Aorta (tissue), 5 donors: ENCODE data around the gene PLA2R1. TPM values are rescaled to one million over a fixed set of nuclear protein-coding genes. Genes with fewer than 3 reads are reported as not detected.

Source experiments
- ATAC-seq: fragments of 200-7000 bp; cut with Tn5 transposase; one replicate; pipeline ENCODE4 v1.9.1; 2022; ENCODE audit warnings: moderate library complexity; ENCODE audit not compliant: low FRiP score
- DNase-seq, 2 donors: peaks; one replicate each; pipeline ENCODE4 v3.0.0-alpha.2; 2020
- H3K27ac ChIP-seq, 2 donors: one replicate each; pipeline ENCODE4 v1.5.1; 2013; ENCODE audit warnings: low read length in 2 of 2, mild to moderate bottlenecking in 2 of 2, moderate library complexity in 2 of 2, control low read depth in 1 of 2, inconsistent platforms in 1 of 2, low read depth in 1 of 2
- H3K27me3 ChIP-seq, 2 donors: one replicate each; pipeline ENCODE4 v1.6.1; 2013; ENCODE audit warnings: control low read depth in 1 of 2, low read length in 1 of 2, mild to moderate bottlenecking in 1 of 2, moderate library complexity in 1 of 2; ENCODE audit not compliant: insufficient read depth in 2 of 2, control insufficient read depth in 1 of 2
- H3K36me3 ChIP-seq, 2 donors: one replicate each; pipeline ENCODE4 v1.6.1; 2013; ENCODE audit warnings: control low read depth in 1 of 2, low read length in 1 of 2, mild to moderate bottlenecking in 1 of 2; ENCODE audit not compliant: insufficient read depth in 2 of 2, control insufficient read depth in 1 of 2
- H3K4me1 ChIP-seq, 2 donors: one replicate each; pipeline ENCODE4 v1.6.1; 2013; ENCODE audit warnings: low read length in 2 of 2, control low read depth in 1 of 2, mild to moderate bottlenecking in 1 of 2, moderate library complexity in 1 of 2; ENCODE audit not compliant: insufficient read depth in 2 of 2, control insufficient read depth in 1 of 2
- H3K4me3 ChIP-seq, 2 donors: one replicate each; pipeline ENCODE4 v1.5.1; 2013; ENCODE audit warnings: low read length in 2 of 2, control low read depth in 1 of 2, mild to moderate bottlenecking in 1 of 2
- H3K9me3 ChIP-seq: one replicate; pipeline ENCODE4 v1.6.1; 2013; ENCODE audit warnings: mild to moderate bottlenecking, low read length; ENCODE audit not compliant: control insufficient read depth
- WGBS, 2 donors: extraction: QIAGEN DNeasy Blood & Tissue Kit; methylation state at CpG; one replicate each; pipeline ENCODE4 v1.1.7; 2013; 5-methylcytosine and 5-hydroxymethylcytosine counted together
- intact Hi-C, 2 donors: fragments of 100-400 bp; cut with DNase I; formaldehyde crosslinking; loops; one replicate each; pipeline versions ENCODE4 v1.14.2 to v1.15.0; 2022
- polyA plus RNA-seq, 2 donors: library from polyadenylated mRNA; stranded (reverse); fragments of 200-250 nt; gene quantifications; one replicate each; pipeline ENCODE4 v1.2.3, GENCODE V29; 2013
- total RNA-seq, 2 donors: library from RNA; stranded (reverse); fragmentation: NEBNext Ultra II Directional; extraction: Animal tissue kit (Norgen Biotek cat#: 25700); gene quantifications; one replicate each; pipeline ENCODE4 v1.2.1, GENCODE V29; 2021
- donor health status: healthy with polysubstance abuse.
- donor health status: Bipolar disorder and iron deficiency.
- donor health status: DM: no; HTN: no; CAD: no.
- donor health status: DM: no; HTN: no; CAD: no.
- donor health status: DM: yes; HTN: yes; CAD: no.

PLA2R1 gene
- total and polyA plus RNA-seq, 4 donors, result 7.9 to 34.9 (median 30.0) TPM

DNA sequence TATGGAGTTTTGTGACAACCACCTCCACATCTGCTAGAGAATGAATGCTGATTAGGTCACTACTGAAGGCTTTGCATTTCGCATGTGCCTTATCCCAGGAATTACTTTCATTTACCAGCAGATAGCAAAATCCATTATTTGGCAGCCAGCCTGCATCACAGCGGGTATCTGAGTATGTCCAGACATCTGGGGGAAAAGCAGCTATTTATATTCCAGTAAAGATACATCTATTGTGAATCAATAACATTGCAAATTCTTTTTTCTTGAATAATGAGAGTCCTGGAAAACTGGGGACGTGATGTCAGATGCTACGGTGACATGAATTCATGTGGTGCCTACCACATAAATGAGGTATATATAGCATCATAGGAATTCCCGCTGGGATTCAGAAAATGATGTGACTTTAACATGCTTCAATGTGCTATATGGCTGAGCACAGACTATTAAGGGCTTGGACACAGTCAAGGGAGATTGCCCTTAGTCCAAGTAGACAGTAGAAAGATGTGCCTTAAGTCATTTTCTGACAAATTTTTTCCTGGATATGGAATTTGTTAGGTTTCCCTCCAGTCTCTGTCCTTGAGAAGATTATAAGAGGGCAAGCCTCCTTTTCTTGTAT is 180.2 kb downstream of the PLA2R1 start:
- ATAC-seq, result no peak
- intact Hi-C loops, result no loop called here
- no peaks in the 10 kb centered on the region for H3K27me3 ChIP-seq
- no peaks in the 10 kb centered on the region for H3K9me3 ChIP-seq
- no peak for DNase-seq
- no peaks in the 10 kb centered on the region for H3K4me1 ChIP-seq
- H3K27ac ChIP-seq, result no peak overlapping the region
- no peak overlapping the region for H3K4me3 ChIP-seq
- 73 to 79% methylated on average over 5 of the region's 5 CpGs for WGBS, 2 donors
- H3K36me3 ChIP-seq, result no peaks in the 10 kb centered on the region

Other genes with a start within 250 kb of the PLA2R1 start
- gene LY75, start 157.9 kb downstream of the PLA2R1 start, total RNA-seq, result 10 to 100 TPM in 1 of 2 donors, 1 to 10 TPM in 1; 7.8 to 11.0 TPM
- 1 to 10 TPM; 3.6 to 9.0 TPM for gene LY75, start 157.9 kb downstream of the PLA2R1 start, polyA plus RNA-seq
- gene ITGB6, start 137.7 kb upstream of the PLA2R1 start, total RNA-seq, result under 1 TPM in 1 of 2 donors, not detected in 1; 0.18 TPM
- gene ITGB6, start 137.7 kb upstream of the PLA2R1 start, polyA plus RNA-seq, result under 1 TPM in 1 of 2 donors, not detected in 1; 0.88 TPM